ENCODE results near the gene FEV.

GRCh38 chr2:218983263-218983933, 1.6 kb downstream of the FEV start:
- TF ChIP-seq POLR2A (IDR thresholded peaks at IDR 0.05; ENCODE audit: low read length) (no peak), GATA1 (IDR thresholded peaks at IDR 0.05; ENCODE audit: low read depth, low read length) (no peak)

All from erythroblast (primary cell).